NCI-H345 (cell line): Measurements from ENCODE around the gene MEGF6.

Experiments used
- DNase-seq: peaks from one replicate; lab custom pipeline; 2025; lab: John Stamatoyannopoulos, UW

MEGF6 gene

GRCh38 chr1:3519301-3519885 lies 91.9 kb downstream of the MEGF6 start:
- no peak for DNase-seq

DNA sequence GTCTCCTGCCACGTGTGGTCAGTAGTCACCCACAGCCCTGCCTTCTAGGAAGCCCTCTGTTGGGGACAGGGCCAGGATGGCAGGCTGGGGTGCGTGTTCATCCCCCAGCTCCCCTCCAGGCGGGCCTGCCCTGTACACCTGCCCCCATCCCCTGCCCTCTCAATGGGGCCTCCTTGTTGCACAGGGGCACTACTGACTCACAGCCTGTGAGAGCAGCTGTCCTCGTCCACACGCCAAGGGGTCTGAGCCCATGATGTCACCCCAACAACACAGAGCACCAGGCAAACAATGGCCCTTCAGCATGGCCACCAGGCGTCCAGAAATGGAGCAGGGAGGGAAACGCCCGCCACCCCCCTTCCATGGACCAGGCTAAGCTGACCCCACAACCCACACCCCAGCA lies 92.6 kb downstream of the MEGF6 start:
- no peak for DNase-seq

DNA sequence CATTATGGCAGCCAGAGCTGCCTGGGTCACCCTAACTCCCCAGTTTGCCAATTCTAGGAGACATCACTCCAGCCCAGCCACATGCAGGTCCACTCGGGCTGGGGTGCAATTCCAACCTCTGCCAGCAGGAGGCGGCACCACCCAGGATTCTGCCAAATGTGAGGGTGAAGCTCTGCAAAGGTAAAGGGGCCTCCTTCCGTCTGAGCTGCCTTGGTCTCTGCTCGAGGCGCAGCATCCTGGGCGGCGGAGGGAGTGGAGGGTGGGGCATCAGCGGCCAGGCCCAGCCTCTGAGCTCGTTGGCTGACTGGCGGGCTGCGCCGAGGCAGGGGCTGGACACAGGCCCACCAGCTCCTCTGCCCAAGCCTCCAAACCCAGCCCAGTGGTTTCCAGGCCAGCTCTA lies 93.1 kb downstream of the MEGF6 start:
- DNase-seq: no peak

DNA sequence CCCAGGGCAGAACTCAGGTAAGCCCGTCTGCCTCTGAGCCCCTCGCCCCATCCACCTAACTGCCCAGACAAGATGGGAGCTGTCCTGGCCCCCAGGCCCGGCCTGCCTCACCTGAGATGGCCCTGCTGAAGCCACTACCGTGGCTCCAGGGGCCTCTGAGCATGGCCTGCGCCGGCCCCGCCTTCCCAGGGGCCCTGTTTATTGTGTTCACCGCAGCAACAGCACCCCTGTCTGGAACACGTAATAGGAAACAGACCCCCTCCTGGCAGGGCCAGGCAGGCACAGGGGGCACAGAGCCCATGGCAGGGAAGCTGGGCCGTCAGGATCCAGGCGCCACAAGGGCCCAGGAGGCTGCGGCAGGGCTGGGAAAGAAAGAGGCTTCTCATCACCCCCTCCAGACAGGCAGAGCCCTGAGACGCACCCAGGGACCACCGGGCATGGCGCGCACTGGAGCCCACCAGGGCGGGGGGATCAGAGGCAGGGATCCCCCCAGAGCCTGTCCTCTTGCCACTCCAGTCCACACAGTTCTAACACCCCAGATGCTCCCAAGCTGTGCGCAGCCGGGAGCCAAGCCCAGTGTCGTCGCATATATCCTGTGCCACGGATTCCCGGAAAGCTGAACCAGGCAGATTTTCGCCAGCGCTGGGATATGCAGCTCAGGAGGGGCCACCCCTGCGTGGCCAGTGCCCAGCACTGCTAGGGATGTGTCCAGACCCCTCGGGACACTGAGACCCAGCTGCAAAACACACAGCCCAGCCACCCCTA lies 94.2 kb downstream of the MEGF6 start:
- no peak for DNase-seq

- DNase-seq: no peak
Measured at GRCh38 chr1:3516481-3516869, 94.8 kb downstream of the MEGF6 start.

GRCh38 chr1:3515774-3516480 lies 95.4 kb downstream of the MEGF6 start:
- peak; percentile 79 for DNase-seq

DNA sequence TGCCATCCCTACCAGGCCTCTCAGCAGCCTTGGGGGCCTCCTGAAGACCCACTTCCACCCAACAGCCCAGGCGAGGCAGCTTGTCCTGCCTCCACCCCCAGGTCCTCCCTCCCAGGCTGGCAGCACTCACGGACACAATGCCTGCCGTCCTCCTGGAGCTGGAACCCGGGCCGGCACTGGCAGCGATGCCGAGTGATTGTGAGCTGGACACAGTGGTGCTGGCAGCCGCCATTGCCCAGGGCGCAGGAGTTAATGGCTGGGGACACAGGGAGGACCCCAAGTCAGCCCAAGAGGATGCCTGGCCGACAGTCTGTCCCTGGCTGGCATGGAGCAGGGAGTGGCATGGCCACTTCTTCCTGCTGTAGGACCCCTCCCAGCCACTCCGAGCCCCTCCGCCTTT lies 96.0 kb downstream of the MEGF6 start:
- no peak for DNase-seq

DNA sequence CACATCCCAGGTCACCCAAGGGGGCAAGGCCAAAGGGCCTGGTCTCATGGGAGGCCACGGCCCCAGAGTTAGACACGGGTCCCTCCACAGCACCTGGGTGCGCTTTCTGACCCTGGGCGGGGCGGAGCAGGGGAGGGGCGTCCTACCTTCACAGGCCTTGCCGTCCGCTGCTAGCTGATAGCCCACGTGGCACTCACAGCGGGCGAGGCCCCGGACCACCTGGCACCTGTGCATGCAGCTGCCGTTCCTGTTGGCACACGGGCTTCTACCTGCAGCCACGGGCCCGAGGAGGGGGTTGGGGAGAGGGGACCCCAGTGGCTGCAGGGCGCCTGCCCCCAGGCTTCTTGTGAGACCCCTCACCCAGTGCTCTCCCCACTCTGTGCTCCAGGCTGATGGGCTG lies 96.9 kb downstream of the MEGF6 start:
- peak; percentile 84 for DNase-seq

GRCh38 chr1:3511856-3512255 lies 99.5 kb downstream of the MEGF6 start:
- DNase-seq: no peak

- DNase-seq: no peak
Measured at GRCh38 chr1:3511306-3511705, 100.0 kb downstream of the MEGF6 start.

DNA sequence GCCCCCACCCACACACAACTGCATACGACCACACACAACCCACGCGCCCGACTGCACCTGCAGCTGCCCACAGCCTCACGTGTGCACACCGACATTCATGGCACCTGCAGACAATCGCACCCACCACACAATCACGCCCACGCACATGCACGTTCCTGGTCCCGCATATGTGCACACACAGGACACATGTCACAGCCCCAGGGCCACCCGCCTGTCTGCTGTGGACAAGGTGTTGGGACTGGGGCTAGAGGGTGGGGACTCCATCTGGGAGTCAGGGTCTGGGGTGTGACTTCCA lies 100.4 kb downstream of the MEGF6 start:
- no peak for DNase-seq

DNA sequence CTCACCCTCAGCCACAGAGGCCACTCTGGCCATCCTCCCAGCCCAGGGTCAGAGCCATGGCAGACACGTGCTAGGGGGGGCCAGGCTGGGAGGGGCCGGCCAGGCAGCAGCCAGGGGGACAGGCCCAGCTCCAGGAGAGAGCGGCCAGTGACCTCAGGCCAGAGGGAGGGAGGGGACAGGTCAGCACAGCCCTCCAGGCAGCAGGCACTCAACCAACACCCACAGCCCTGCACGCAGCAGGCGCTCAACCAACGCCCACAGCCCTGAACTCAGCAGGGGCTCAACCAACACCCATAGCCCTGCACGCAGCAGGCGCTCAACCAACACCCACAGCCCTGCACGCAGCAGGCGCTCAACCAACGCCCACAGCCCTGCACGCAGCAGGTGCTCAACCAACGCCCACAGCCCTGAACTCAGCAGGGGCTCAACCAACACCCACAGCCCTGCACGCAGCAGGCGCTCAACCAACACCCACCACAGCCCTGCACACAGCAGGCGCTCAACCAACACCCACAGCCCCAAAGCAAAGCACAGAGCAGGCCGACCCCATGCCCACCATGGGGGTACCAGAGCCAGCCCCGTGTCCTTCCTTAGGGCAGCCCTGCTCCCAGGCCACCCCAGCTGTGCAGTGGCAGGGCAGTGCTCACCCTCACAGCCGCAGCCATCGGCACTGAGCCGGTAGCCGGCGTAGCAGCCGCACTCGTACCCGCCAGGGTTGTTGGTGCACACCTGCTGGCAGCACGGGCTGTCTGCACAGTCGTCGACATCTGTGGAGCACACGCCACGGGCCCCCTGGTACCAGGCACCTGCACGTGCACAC lies 101.0 kb downstream of the MEGF6 start:
- DNase-seq: peak; percentile 66

GRCh38 chr1:3509721-3510120 lies 101.6 kb downstream of the MEGF6 start:
- no peak for DNase-seq

DNA sequence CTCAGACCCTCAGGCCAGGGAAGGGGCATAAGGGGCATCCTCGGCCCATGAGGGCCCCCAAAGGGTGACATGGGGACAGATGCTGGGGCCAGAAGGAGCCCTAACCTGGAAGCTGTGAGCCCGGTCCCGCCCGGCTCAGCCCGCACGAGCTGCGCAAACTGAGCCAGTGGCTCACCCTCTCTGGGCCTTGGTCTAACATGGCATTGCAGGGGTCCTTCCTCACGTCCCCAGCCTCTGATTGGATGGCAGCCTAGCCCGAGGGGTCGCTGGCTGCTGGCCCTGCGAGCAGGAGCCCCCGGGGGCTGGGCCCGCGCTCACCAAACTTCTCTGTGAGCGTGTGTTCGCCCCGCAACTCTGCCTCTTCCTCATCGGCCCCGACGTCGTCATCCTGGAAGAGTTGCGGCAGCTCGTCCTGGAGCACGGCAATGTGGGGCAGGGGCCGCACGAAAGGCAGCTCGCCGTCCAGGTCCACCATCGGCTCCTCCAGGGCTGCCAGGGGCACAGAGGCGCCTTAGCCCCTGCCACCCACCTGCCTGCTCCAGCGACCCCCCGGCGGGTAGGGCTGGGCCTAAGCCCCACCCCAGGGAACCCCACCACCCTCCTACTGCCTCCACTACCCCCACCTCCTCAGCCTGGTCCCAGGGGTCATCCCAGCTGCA lies 102.4 kb downstream of the MEGF6 start:
- DNase-seq: no peak

GRCh38 chr1:3507636-3508275 lies 103.6 kb downstream of the MEGF6 start:
- DNase-seq: no peak

DNA sequence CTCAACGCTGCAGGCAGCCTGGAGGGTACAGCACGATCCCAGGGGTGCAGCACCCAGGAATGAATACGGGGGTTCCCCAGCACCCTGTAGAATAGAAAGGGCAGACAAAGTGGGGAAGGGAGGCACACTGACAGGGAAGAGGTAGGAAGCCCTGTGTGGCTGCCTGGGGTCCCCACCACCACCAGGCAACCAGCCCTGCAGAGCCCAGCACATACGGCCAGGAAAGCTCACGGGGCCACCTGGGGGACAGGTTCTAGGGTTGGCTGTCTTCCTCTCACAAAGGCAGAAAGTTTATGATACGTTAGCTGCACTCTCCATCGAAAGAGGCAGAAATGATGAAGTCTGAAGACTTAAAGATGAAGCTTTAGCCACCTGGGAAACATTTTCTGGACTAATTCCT lies 104.4 kb downstream of the MEGF6 start:
- no peak for DNase-seq

DNA sequence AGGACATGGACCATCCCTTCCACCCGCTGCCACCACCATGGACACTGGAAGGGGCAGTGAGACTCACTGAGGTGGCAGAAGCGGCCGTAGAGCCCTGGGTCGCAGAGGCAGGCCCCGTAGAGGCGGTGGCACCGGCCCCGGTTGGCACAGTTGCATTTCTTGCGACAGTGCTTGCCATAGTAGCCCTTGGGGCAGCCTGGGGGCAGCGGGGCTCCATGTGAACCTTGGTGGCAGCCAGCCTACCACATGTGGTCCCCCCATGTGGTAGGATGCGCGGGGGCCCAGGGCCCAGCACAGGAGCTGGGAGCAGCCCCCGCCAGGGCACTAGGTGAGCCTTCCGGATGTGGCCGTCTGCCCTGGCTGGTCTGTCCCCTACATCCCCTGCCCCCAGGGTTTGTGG lies 105.3 kb downstream of the MEGF6 start:
- DNase-seq: no peak

GRCh38 chr1:3505161-3505560 lies 106.1 kb downstream of the MEGF6 start:
- peak; percentile 20 for DNase-seq

DNA sequence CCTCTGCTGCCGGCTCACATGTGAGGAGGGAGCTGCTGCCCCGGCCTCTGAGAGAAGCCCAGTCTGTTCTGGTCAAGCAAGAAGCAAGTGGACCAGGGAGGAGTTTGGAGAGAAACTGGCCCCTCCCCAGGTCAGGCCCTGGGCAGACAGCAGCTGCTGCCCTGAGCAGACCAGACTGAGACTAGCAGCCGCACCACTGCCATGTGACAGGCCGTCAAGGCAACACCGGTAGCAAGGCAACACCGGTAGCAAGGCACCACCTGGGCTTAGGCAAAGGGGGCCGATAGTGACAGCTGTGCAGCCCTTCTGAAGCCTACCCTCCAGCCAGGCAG lies 106.5 kb downstream of the MEGF6 start:
- DNase-seq: no peak

DNA sequence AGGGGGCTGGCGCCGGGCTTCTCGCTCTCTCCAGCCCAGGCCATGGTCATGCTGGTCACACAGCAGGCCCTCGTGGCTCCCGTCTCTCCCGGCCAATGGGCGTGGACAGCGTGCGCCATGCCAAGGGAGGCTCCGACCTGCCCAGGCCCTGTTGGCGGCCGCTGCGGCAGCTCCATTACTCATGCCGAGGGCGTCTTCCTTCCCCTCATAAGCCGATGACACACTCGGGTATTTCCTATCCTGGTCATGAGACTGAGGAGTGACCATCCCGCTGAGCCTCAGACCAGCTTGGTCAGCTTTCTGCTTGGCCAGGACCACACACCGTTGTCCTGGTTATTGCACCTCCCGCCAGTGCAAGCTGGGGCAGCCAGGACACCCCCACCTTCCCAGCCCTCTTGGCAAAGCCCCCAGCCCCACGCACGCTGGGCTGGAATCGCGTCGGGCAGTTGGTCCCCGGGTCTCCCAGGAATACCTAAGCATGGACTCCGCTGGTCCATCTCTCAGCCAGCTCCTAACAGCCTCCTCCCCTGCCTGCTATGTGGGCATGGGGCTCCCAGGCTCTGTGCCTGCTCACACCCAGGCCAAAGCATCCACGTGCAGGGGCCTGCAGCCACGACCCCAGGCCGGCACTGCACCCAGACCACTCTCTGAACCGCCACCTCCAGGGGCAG lies 107.0 kb downstream of the MEGF6 start:
- DNase-seq: no peak

DNA sequence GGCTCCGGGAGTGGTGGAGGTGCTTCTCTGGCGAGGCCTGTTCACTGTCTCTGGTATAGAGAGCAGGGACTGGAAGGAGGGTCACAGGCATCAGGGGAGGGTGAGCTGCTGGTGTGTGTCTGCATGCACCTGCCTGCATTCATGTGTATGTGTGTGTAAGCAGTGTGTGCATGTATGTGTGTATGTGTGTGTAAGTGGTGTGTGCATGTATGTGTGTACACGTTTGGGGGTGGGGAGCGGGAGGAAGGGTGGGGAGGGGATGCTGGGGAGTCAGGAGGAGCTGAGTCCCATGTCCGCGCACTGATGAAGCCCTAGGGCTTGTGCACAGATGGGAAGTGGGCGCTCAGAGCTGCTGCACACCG lies 107.8 kb downstream of the MEGF6 start:
- no peak for DNase-seq
